T-helper 17 cell (primary cell): ENCODE results near the gene ABCC9. TPM values are rescaled to one million over a fixed set of nuclear protein-coding genes. Genes with fewer than 3 reads are reported as not detected.

ENCODE experiments used
- ATAC-seq: fragments of 150-1000 bp; cut with Tn5 transposase; 2 replicates; pipeline ENCODE4 v1.10.0; 2021; ENCODE audit warnings: mild to moderate bottlenecking, moderate library complexity
- DNase-seq, 3 donors: peaks; one replicate each; pipeline versions ENCODE4 v3.0.0 to v3.0.0-alpha.2; 2020 to 2021
- H3K9me3 ChIP-seq: one replicate; pipeline ENCODE4 v1.7.0; 2013; ENCODE audit warnings: low read length, mild to moderate bottlenecking; ENCODE audit not compliant: control insufficient read depth, poor library complexity, severe bottlenecking
- H3K27ac Mint-ChIP-seq: one replicate; pipeline ENCODE4 v1.8.0; 2022; ENCODE audit warnings: mild to moderate bottlenecking, moderate library complexity, mixed read lengths
- H3K27me3 Mint-ChIP-seq: one replicate; pipeline ENCODE4 v1.8.0; 2022; ENCODE audit warnings: mixed read lengths
- H3K36me3 Mint-ChIP-seq: one replicate; pipeline ENCODE4 v1.8.0; 2022; ENCODE audit warnings: low read depth, mixed read lengths
- H3K4me1 Mint-ChIP-seq: one replicate; pipeline ENCODE4 v1.8.0; 2022; ENCODE audit warnings: mild to moderate bottlenecking, mixed read lengths
- H3K4me3 Mint-ChIP-seq: one replicate; pipeline ENCODE4 v1.8.0; 2022; ENCODE audit warnings: mild to moderate bottlenecking, moderate library complexity, mixed read lengths
- total RNA-seq, 4 donors: library from RNA in 2 of 4; stranded (reverse) in 2 of 4; gene quantifications; one replicate each; pipeline ENCODE4 v1.2.3 and lab custom pipeline; 2022 to 2026

ABCC9 gene
- total RNA-seq, result not detected
- 0 to 0.58 reads per million in 2 donors for total RNA-seq (lab: John Stamatoyannopoulos, UW)

DNA sequence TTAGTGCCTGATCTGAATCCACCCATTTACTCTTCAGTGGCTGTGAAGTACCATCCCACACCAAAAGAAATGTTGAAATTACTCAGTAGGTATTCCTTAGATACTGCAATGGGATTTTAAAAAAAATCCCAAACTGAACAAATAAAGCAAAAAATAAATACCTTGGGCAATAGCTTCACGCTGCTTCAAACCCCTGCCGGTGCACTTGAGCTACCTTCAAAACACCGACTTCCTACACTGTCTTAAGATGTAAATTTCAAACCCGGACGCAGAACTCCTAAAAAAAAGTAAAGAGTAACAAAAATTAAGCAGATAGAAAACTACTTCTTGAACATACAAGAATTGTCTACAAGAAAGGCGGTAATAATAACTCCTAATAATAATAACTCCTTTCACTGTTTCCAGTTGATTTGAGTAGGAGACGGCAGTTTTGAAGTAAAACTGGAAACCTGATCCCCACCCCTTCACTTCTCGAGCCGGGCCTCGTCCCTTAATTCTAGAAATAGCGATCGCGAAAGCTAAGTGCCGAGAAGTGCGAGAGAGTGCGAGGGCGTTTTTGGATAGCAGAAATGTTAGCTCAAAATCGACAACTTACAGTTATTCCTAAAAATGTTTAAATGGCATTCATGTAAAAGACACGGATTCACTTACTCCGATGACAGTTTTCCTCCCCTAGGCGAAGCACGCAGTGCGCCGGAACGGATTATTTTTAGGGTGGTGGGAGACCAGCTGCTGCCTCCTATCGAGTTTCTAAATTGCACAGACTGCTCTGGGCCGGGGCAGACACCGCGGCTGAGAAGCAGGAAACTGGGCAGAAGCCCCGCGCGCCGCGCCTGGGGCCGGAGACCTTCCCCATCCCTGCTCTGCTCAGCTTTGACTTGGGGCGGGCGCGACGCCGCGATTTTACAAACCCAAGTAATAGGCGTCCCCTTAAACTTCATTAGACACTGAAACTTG lies at the start of gene ABCC9:
ABCC9 (minus strand) TSS at position 878 of the 957 bp plus-strand sequence. CDS start 4,752 bp downstream, outside the sequence.
- ATAC-seq (peak; percentile 55), DNase-seq (no peak)
- no peak within 1 kb of the TSS for H3K27ac Mint-ChIP-seq

DNA sequence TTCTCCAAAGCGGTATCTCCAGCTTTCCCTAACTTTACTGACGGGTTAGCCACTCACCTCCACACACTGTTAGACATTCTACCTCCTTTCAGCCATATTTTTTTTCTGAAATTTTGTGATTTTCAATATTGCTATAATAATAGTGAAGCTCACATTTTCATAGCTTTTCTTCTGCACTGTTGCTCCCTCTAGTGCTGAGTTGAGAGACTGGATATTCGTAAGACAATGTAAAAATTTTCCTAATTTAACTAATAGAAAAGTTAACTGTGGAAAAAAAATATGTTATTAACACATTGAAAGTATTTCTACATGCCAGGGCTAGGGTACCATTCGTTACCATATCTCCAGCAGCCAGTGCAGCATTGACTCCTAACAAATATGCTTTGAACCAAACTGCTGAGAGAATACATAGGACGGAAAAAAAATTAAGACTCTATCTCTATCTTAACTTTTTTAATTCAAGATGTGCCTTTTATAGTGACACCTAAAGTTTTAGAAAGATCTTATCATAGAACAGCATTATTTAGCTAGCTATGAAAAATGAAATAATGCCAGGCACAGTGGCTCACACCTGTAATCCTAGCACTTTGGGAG lies 48.7 kb upstream of the ABCC9 start:
- peaks cover 2% of the 10 kb centered on the region for H3K36me3 Mint-ChIP-seq
- peaks cover 21% of the 10 kb centered on the region for H3K27me3 Mint-ChIP-seq
- no peak overlapping the region for H3K4me3 Mint-ChIP-seq
- no peaks in the 10 kb centered on the region for H3K9me3 ChIP-seq
- H3K4me1 Mint-ChIP-seq, result peaks cover 7% of the 10 kb centered on the region
- no peak overlapping the region for H3K27ac Mint-ChIP-seq
- ATAC-seq (no peak), DNase-seq (no peak)

More for the DNA sequence above, at the start of gene ABCC9:
- Mint-ChIP-seq H3K36me3 (no peaks in the 10 kb centered on the region), H3K4me1 (peaks cover 13% of the 10 kb centered on the region), H3K27me3 (peaks cover 59% of the 10 kb centered on the region), H3K4me3 (peak within 1 kb of the TSS; percentile 58)
- no peaks in the 10 kb centered on the region for H3K9me3 ChIP-seq

DNA sequence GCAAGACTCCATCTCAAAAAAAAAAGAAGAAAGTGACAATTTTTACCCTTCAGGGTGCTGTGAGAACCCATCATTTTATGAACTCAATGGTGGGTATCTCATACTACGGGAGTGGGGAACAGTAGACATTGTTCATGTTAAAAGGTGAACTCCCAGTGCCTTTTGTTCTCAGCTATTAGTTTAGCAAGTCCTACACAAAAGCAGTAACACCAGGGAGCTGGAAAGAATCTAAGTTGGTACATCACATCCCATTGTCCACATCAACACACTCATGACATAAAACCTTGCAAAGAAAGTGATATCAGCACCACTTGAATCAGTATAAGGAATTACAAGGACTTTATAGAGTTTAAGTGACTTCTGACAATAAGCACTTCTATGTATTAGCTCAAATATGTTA lies 47.4 kb upstream of the ABCC9 start:
- Mint-ChIP-seq H3K27ac (no peak overlapping the region), H3K27me3 (peaks cover 21% of the 10 kb centered on the region), H3K36me3 (peaks cover 2% of the 10 kb centered on the region), H3K4me1 (peaks cover 7% of the 10 kb centered on the region), H3K4me3 (no peak overlapping the region)
- ATAC-seq (no peak), DNase-seq (no peak)
- no peaks in the 10 kb centered on the region for H3K9me3 ChIP-seq

DNA sequence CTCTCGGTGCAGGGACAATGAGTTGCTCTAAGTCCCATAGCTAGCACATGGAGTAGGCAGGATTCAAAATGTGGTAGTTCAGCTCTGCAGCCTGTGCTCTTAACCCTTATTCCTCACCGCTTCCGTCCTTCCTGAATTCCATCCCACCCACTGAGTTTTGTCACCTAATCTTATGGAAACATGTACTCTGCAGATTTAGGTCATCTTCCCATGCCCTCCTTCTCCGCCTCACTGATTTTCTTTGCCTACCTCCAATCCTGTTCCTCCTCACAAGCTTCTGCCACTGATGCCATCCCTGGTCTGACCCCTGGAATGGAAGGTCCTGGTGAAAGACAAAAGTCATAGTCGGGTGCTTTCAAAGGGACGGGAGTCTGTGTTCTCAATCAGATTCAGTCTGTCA lies 46.5 kb upstream of the ABCC9 start:
- H3K36me3 Mint-ChIP-seq, result peaks cover 2% of the 10 kb centered on the region
- peaks cover 22% of the 10 kb centered on the region for H3K27me3 Mint-ChIP-seq
- H3K4me1 Mint-ChIP-seq, result peaks cover 3% of the 10 kb centered on the region
- ATAC-seq (no peak), DNase-seq (no peak)
- H3K27ac Mint-ChIP-seq, result no peak overlapping the region
- no peaks in the 10 kb centered on the region for H3K9me3 ChIP-seq
- H3K4me3 Mint-ChIP-seq, result no peak overlapping the region

DNA sequence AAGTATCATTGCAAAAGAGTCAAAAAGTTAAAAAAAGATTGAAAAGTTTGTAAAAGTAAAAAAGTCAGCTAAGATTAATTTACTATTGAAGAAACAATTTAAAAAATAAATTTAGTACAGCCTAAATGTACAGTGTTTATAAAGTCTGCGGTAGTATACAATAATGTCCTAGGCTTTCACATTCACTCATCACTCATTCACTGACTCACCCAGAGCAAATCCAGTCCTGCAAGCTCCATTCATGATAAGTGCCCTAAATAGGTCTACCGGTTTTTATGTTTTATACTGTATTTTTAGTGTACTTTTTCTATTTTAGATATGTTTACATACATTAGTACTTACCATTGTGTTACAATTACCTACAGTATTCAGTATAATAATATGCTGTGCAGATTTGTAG lies 43.9 kb upstream of the ABCC9 start:
- H3K4me1 Mint-ChIP-seq, result no peaks in the 10 kb centered on the region
- no peak for DNase-seq
- peaks cover 4% of the 10 kb centered on the region for H3K36me3 Mint-ChIP-seq
- H3K4me3 Mint-ChIP-seq, result no peak overlapping the region
- no peaks in the 10 kb centered on the region for H3K9me3 ChIP-seq
- no peak overlapping the region for H3K27ac Mint-ChIP-seq
- ATAC-seq, result no peak
- peaks cover 35% of the 10 kb centered on the region for H3K27me3 Mint-ChIP-seq

DNA sequence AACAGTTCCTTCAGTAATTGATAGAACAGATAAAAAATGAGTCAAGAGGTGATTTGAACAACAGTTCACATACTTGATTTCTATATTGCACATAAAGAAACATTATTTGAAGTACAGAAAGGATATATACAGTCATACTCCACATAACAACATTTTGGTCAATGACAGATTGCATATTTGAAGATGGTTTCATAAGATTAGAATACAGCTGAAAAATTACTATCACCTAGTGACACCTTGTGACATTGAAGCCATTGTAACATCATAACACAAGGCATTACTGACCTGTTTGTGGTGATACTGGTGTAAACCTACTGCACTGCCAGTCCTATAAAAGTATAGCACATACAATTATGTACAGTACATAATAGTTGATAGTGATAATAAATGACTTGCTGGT lies 43.1 kb upstream of the ABCC9 start:
- DNase-seq (no peak), ATAC-seq (no peak)
- Mint-ChIP-seq H3K27me3 (peaks cover 39% of the 10 kb centered on the region), H3K4me3 (no peak overlapping the region), H3K27ac (no peak overlapping the region), H3K4me1 (no peaks in the 10 kb centered on the region), H3K36me3 (peaks cover 4% of the 10 kb centered on the region)
- H3K9me3 ChIP-seq, result no peaks in the 10 kb centered on the region

DNA sequence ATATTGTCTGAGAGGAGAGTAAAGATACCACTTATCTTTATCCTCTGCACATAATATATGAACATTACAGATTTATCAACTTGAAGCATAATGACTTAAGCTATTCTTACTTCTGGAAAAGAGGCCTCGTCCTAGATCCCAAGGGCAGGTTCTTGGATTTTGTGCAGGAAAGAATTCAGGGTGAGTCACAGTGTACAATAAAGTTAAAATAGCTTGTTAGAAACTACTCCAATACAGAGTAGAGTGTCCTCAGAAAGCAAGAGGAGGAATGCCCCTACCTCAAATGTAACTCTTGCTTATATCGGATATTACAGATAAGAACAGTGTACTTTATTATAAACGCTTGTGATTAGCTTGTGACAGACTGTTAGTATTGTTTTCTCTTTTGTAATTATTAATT lies 41.9 kb upstream of the ABCC9 start:
- Mint-ChIP-seq H3K27ac (no peak overlapping the region), H3K4me3 (no peak overlapping the region), H3K36me3 (peaks cover 4% of the 10 kb centered on the region), H3K27me3 (peaks cover 38% of the 10 kb centered on the region), H3K4me1 (no peaks in the 10 kb centered on the region)
- H3K9me3 ChIP-seq, result no peaks in the 10 kb centered on the region
- ATAC-seq, result no peak
- DNase-seq, result no peak

DNA sequence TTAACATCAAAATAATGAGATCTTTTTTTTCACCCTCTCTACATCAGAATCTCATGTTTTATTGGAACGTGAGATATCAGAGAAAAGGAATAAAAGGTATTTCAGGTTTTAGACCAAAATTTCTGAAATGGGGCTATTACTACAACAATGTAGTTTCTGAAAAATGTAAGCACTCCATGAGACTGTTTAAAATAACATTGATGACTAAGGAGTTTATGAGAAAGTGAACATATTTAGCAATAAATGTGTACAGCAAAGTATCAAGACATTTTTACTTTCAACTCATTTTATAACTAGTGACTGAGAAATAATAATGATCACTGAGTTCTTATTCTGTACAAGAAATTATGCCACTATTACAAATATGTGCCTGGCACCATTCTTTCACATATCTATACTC lies 39.3 kb upstream of the ABCC9 start:
- DNase-seq, result no peak
- ATAC-seq, result no peak
- no peak overlapping the region for H3K27ac Mint-ChIP-seq
- H3K4me3 Mint-ChIP-seq, result no peak overlapping the region
- no peaks in the 10 kb centered on the region for H3K9me3 ChIP-seq
- peaks cover 30% of the 10 kb centered on the region for H3K27me3 Mint-ChIP-seq
- H3K36me3 Mint-ChIP-seq, result peaks cover 2% of the 10 kb centered on the region
- no peaks in the 10 kb centered on the region for H3K4me1 Mint-ChIP-seq

DNA sequence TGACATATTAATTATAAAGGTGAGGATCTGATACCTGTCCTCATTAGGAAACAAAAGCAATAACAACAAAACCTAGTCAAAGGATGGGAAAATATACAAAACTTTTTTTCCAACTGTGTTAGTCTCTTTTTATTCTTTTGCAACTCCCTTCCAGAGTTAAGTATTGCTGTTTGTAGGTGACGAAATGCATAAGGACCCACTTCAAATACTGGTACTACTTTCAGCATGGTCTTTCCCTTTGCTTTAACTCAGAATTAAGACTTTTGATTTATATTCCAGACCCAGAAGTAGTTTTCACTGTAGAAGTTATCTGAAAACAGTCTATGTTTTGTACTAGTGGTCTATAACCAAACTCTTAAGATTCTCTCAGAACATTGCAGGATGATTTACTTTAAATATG lies 34.1 kb upstream of the ABCC9 start:
- H3K27me3 Mint-ChIP-seq, result peaks cover 23% of the 10 kb centered on the region
- no peaks in the 10 kb centered on the region for H3K4me1 Mint-ChIP-seq
- no peak overlapping the region for H3K4me3 Mint-ChIP-seq
- no peak overlapping the region for H3K27ac Mint-ChIP-seq
- no peaks in the 10 kb centered on the region for H3K36me3 Mint-ChIP-seq
- DNase-seq, result no peak
- no peak for ATAC-seq
- no peaks in the 10 kb centered on the region for H3K9me3 ChIP-seq

DNA sequence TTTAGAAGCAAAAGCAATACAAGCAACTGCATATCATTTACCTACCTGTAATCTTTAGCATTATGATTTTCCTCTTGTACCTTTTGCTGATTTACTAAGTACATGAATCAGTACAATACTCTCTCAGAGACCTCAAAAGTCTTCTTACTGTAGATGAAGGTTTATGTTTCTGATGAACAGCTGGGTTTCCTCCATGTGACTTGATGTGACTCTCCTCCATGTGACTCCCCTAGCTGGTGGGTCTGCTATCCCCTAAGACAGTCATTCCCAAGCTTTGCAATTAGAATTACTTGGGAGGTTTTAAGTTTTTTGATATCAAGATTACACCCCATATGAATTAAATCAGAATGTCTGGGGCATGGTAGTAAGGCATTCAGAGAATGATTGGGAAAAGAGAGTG lies 32.0 kb upstream of the ABCC9 start:
- H3K36me3 Mint-ChIP-seq, result no peaks in the 10 kb centered on the region
- no peak overlapping the region for H3K27ac Mint-ChIP-seq
- ATAC-seq (no peak), DNase-seq (no peak)
- H3K9me3 ChIP-seq, result no peaks in the 10 kb centered on the region
- no peak overlapping the region for H3K4me3 Mint-ChIP-seq
- no peaks in the 10 kb centered on the region for H3K4me1 Mint-ChIP-seq
- H3K27me3 Mint-ChIP-seq, result peaks cover 18% of the 10 kb centered on the region

DNA sequence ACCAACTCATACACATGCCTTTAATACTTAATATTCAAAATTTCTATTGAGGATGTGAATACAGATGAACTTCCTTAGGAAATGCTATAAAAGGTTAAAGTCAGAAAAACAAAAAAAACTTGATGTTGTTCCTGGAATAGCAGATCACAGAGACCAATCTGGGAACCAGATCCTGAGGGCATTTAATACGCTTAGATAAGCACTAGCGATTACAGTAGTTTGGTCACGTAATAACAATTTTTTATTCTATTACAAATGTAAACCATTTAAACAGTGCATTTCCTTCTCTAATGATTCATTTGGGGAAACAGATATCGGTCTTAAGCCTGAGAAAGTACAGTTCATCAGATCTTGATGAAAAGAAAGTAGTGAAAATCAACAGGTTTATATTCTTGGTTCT lies 30.8 kb upstream of the ABCC9 start:
- DNase-seq, result no peak
- Mint-ChIP-seq H3K27me3 (peaks cover 18% of the 10 kb centered on the region), H3K36me3 (no peaks in the 10 kb centered on the region), H3K4me1 (no peaks in the 10 kb centered on the region), H3K27ac (no peak overlapping the region), H3K4me3 (no peak overlapping the region)
- ATAC-seq, result no peak
- H3K9me3 ChIP-seq, result no peaks in the 10 kb centered on the region

DNA sequence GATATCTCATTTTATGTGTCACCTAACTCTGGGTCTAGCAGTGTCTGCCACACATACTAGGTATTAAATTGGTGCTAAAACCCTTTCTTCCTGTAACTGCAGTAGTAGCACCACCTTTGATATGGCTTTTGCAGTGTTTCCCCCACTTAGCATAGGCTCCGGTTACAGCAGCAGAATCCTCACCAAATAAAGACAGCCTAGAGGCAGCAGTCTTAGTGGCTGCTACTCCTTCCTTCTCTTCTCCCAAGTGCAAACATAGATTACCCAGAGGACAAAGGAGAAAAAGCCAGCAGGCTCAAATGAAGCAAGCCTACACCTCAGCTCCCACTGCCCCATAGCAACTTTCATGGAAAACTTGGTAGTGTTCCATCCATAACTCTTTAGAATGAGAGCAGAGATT lies 30.1 kb upstream of the ABCC9 start:
- Mint-ChIP-seq H3K27me3 (peaks cover 17% of the 10 kb centered on the region), H3K4me3 (no peak overlapping the region), H3K4me1 (no peaks in the 10 kb centered on the region), H3K36me3 (no peaks in the 10 kb centered on the region), H3K27ac (no peak overlapping the region)
- H3K9me3 ChIP-seq, result no peaks in the 10 kb centered on the region
- no peak for ATAC-seq
- DNase-seq, result no peak

DNA sequence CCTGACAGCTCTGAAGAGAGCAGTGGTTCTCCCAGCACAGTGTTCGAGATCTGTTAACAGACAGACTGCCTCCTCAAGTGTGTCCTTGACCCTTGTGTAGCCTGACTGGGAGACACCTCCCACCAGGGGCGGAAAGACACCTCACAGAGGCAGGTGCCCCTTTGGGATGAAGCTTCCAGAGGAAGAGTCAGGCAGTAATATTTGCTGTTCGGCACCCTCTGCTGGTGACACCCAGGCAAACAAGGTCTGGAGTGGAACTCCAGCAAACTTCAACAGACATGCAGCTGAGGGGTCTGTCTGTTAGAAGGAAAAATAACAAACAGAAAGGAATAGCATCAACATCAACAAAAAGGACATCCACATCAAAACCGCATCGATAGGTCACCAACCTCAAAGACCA lies 21.6 kb upstream of the ABCC9 start:
- no peaks in the 10 kb centered on the region for H3K4me1 Mint-ChIP-seq
- H3K27me3 Mint-ChIP-seq, result peaks cover 10% of the 10 kb centered on the region
- H3K4me3 Mint-ChIP-seq, result no peak overlapping the region
- no peak overlapping the region for H3K27ac Mint-ChIP-seq
- H3K36me3 Mint-ChIP-seq, result no peaks in the 10 kb centered on the region
- no peaks in the 10 kb centered on the region for H3K9me3 ChIP-seq
- DNase-seq, result no peak
- ATAC-seq, result no peak
